Lower leg skin (tissue), 4 donors: ENCODE measurements around the gene CTNND2. TPM values are rescaled to one million over a fixed set of nuclear protein-coding genes. Genes with fewer than 3 reads are reported as not detected.

Experiments
- DNase-seq, 2 donors: peaks; one replicate each; pipeline ENCODE4 v3.0.0-alpha.2; 2019; ENCODE audit warnings: low spot score in 2 of 2
- H3K4me3 ChIP-seq: fragments of 200-600 bp; sonication (generic); 2 replicates; pipeline ENCODE4 v1.5.1; 2017; ENCODE audit warnings: mild to moderate bottlenecking, low read depth; ENCODE audit not compliant: poor library complexity, severe bottlenecking
- POLR2A ChIP-seq, 2 donors: fragments of 450-650 bp; IDR thresholded peaks; one replicate each; pipeline ENCODE4 v1.6.1; 2016 to 2017; ENCODE audit warnings: antibody characterized with exemption in 2 of 2, mild to moderate bottlenecking in 1 of 2, moderate library complexity in 1 of 2
- WGBS, 2 donors: methylation state at CpG; one replicate each; pipeline ENCODE4 v1.1.5; 2018; 5-methylcytosine and 5-hydroxymethylcytosine counted together
- intact Hi-C: fragments of 100-400 bp; cut with DNase I; formaldehyde crosslinking; loops from one replicate; pipeline ENCODE4 v1.15.0; 2023; ENCODE audit warnings: low total_unique reads
- total RNA-seq, 4 donors: library from RNA; depleted of rRNA; stranded (reverse); fragments of >200 nt; gene quantifications; one replicate each; pipeline ENCODE4 v1.1.0, GENCODE V29; 2016
- TF ChIP-seq, protein P1 (sequence below), 3 donors: fragments of 450-650 bp; IDR thresholded peaks; one replicate each; pipeline ENCODE4 v1.5.1; 2016; ENCODE audit warnings: antibody characterized with exemption in 3 of 3, mild to moderate bottlenecking in 3 of 3, moderate library complexity in 2 of 3

The CTNND2 gene
- total RNA-seq, 4 donors from 2014 or later: 0.21 to 2.9 (median 0.55) TPM

- no peak for DNase-seq
- TF ChIP-seq POLR2A (IDR thresholded peaks at IDR 0.05): no peak
- TF ChIP-seq, protein P1, sequence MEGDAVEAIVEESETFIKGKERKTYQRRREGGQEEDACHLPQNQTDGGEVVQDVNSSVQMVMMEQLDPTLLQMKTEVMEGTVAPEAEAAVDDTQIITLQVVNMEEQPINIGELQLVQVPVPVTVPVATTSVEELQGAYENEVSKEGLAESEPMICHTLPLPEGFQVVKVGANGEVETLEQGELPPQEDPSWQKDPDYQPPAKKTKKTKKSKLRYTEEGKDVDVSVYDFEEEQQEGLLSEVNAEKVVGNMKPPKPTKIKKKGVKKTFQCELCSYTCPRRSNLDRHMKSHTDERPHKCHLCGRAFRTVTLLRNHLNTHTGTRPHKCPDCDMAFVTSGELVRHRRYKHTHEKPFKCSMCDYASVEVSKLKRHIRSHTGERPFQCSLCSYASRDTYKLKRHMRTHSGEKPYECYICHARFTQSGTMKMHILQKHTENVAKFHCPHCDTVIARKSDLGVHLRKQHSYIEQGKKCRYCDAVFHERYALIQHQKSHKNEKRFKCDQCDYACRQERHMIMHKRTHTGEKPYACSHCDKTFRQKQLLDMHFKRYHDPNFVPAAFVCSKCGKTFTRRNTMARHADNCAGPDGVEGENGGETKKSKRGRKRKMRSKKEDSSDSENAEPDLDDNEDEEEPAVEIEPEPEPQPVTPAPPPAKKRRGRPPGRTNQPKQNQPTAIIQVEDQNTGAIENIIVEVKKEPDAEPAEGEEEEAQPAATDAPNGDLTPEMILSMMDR (IDR thresholded peaks at IDR 0.05): peak in 1 of 3 donors; percentile 33
- no peak overlapping the region for H3K4me3 ChIP-seq
- intact Hi-C loops: no loop called here
- 75 to 91% methylated on average over 2 of the region's 2 CpGs for WGBS, 2 donors
Measured at GRCh38 chr5:11240293-11241190, 663.7 kb downstream of the CTNND2 start.

GRCh38 chr5:11239261-11240015 is 664.8 kb downstream of the CTNND2 start:
- intact Hi-C loops: no loop called here
- WGBS, 2 donors: 82 to 86% methylated on average over 13 of the region's 13 CpGs
- no peak for DNase-seq
- no peak overlapping the region for H3K4me3 ChIP-seq
- TF ChIP-seq POLR2A (IDR thresholded peaks at IDR 0.05): no peak
- TF ChIP-seq, protein P1 (IDR thresholded peaks at IDR 0.05): no peak

DNA sequence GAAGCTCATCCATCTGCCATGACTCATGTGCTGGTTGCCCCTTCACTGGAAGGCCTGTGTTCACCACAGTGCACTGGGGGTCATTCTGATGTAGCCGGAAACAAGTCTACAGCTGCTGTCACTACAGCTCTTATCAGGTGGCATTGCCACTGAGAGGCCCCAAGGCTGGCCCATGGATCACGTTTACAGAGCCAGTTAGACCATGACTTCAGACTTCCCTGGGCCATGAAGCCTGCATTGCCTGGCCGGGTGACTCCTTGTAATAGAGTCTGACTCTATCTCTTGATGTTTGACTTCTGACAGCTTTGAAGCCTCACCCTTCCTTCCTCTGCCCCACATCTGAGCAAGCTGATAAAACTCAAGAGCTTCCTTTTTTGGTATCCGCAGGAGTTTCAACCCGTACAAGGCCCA is 669.7 kb downstream of the CTNND2 start:
- intact Hi-C loops: no loop called here
- WGBS, 2 donors: 53 to 63% methylated on average over 5 of the region's 5 CpGs
- DNase-seq: peak in 1 of 2 donors; percentile 24
- TF ChIP-seq, protein P1 (IDR thresholded peaks at IDR 0.05): no peak
- no peak for TF ChIP-seq POLR2A (IDR thresholded peaks at IDR 0.05)
- no peak overlapping the region for H3K4me3 ChIP-seq

- no peak overlapping the region for H3K4me3 ChIP-seq
- DNase-seq: no peak
- TF ChIP-seq POLR2A (IDR thresholded peaks at IDR 0.05): no peak
- TF ChIP-seq, protein P1 (IDR thresholded peaks at IDR 0.05): no peak
- 85 to 94% methylated on average over 3 of the region's 3 CpGs for WGBS, 2 donors
- intact Hi-C loops: no loop called here
Measured at GRCh38 chr5:11230890-11231289, 673.4 kb downstream of the CTNND2 start.

DNA sequence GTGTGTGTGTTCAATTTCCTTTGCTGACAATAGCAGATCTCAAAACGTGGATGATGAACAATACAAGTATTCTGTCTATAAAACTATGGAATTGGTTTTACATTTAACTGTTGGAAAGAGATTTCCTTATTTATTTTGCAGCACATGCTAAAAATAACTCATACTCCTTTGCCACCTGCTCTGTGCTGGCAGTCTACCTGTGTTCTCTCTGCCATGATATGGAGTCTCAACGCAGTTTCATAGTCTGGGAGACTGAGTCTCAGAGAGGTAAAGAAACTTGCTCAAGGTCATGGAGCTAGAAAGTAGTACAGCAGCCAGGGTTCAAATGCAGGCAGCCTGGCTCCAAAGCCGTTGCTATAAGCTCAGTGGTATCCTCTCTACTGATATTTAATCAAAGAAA is 677.2 kb downstream of the CTNND2 start:
- 61 to 74% methylated on average over 3 of the region's 3 CpGs for WGBS, 2 donors
- intact Hi-C loops: no loop called here
- no peak for TF ChIP-seq POLR2A (IDR thresholded peaks at IDR 0.05)
- TF ChIP-seq, protein P1 (IDR thresholded peaks at IDR 0.05): no peak
- no peak for DNase-seq
- H3K4me3 ChIP-seq: no peak overlapping the region
